Tracheal epithelial cell (primary cell): Measurements from ENCODE around the gene CDV3. TPM values are rescaled to one million over a fixed set of nuclear protein-coding genes. Genes with fewer than 3 reads are reported as not detected.

ENCODE experiments used
- total RNA-seq: library from RNA; depleted of rRNA; stranded (reverse); fragments of >200 nt; gene quantifications from 2 replicates; pipeline ENCODE4 v1.2.1, GENCODE V29; 2014

CDV3 gene
- 189 and 238 TPM in 2 replicates for total RNA-seq

DNA sequence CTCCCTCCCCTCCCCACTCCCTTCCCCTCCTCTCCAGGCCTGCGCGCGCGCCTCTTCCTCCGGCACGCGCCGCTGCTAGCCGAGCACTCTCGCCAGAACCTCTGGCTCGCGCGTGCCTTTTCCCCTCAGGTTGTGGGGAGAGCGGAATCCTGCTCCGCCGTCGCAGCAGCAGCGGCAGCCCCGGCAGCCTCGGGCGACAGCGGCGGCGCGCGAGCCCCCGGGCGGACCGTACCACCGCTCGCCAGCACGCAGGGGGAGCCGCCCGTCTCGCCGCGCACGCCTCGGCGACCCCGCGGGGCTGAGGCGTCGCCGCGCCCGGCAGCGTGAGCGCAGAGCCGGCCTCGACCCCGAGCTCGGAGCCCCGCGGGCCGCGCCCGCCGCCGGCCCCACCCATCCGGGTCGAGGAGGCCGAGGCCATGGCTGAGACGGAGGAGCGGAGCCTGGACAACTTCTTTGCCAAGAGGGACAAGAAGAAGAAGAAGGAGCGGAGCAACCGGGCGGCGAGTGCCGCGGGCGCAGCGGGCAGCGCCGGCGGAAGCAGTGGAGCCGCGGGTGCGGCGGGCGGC, at the start of gene CDV3:
Gene CDV3 (plus strand): TSS at position 58 of the 566 bp plus-strand sequence. CDS start 359 bp downstream, at position 417.

Other genes starting within 250 kb of the CDV3 start
- not detected in 2 replicates for gene BFSP2, start 173.6 kb upstream of the CDV3 start, total RNA-seq
- gene TOPBP1, start 88.3 kb downstream of the CDV3 start, total RNA-seq = 16.2 and 19.8 TPM in 2 replicates
- under 0.01 TPM in 2 replicates for gene TF, start 172.7 kb downstream of the CDV3 start, total RNA-seq
- gene SRPRB, start 232.1 kb downstream of the CDV3 start, total RNA-seq = 59.9 and 76.4 TPM in 2 replicates